HCT116 (cell line): ENCODE measurements around the gene DCUN1D1.

ENCODE experiments used
- EZH2phosphoT487 ChIP-seq: fragments of 200-600 bp; IDR thresholded peaks from 2 replicates; pipeline ENCODE4 v1.6.1; 2018; ENCODE audit warnings: antibody characterized with exemption, borderline replicate concordance
- POLR2A ChIP-seq: IDR thresholded peaks from 2 replicates; pipeline ENCODE4 v1.7.0; 2011; ENCODE audit warnings: borderline replicate concordance; ENCODE audit not compliant: insufficient read depth, insufficient read length; ENCODE audit errors: extremely low read depth
- SRF ChIP-seq: IDR thresholded peaks from 2 replicates; pipeline ENCODE4 v1.6.1; 2012; ENCODE audit warnings: low read depth
- YY1 ChIP-seq: IDR thresholded peaks from 2 replicates; pipeline ENCODE4 v1.6.1; 2011; ENCODE audit warnings: low read length, low read depth, moderate library complexity, mild to moderate bottlenecking; ENCODE audit not compliant: insufficient replicate concordance; ENCODE audit errors: extremely low read depth
- ZNF274 ChIP-seq: fragments of 200-500 bp; sonication (Bioruptor generic); IDR thresholded peaks from 2 replicates; pipeline ENCODE4 v1.6.1; 2014; ENCODE audit warnings: mild to moderate bottlenecking, low read depth, low read length, inconsistent platforms
- TF ChIP-seq, protein P1 (sequence below), 3 experiments: fragments of 200-600 bp in 1 of 3; sonication (generic) in 1 of 3; IDR thresholded peaks in 2 of 3; conservative IDR thresholded peaks in 1 of 3; 2 replicates each; pipeline ENCODE4 v1.5.1; 2012 to 2017; ENCODE audit warnings: low read depth in 2 of 3, low read length in 2 of 3, antibody characterized with exemption in 1 of 3, borderline replicate concordance in 1 of 3, control low read depth in 1 of 3, mild to moderate bottlenecking in 1 of 3, mixed read lengths in 1 of 3, mixed run types in 1 of 3, moderate library complexity in 1 of 3; ENCODE audit not compliant: insufficient read depth in 1 of 3
- TF ChIP-seq, protein P2 (sequence below): IDR thresholded peaks from 2 replicates; pipeline ENCODE4 v1.6.1; 2012; ENCODE audit warnings: low read depth

DNA sequence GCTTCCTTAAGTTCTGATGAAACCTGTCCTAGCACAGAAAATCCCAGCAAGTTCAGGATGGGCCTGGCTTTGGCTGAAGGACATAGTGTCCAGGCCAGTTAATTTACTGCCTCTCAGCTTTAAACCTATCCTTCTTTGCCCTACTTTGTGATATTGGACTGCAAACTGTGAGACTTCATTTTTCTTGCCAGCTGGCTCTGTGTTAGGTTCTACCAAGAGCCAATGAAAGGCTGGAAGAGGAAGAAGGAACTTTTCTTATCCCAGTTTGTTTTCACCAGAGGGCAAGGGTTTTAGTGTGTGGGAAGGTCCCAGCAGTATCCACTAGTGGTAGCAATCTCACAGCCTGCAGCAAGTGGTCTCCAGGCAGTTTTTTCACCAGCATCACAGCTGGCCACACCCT is 18.2 kb downstream of the DCUN1D1 start:
- TF ChIP-seq, protein P1, sequence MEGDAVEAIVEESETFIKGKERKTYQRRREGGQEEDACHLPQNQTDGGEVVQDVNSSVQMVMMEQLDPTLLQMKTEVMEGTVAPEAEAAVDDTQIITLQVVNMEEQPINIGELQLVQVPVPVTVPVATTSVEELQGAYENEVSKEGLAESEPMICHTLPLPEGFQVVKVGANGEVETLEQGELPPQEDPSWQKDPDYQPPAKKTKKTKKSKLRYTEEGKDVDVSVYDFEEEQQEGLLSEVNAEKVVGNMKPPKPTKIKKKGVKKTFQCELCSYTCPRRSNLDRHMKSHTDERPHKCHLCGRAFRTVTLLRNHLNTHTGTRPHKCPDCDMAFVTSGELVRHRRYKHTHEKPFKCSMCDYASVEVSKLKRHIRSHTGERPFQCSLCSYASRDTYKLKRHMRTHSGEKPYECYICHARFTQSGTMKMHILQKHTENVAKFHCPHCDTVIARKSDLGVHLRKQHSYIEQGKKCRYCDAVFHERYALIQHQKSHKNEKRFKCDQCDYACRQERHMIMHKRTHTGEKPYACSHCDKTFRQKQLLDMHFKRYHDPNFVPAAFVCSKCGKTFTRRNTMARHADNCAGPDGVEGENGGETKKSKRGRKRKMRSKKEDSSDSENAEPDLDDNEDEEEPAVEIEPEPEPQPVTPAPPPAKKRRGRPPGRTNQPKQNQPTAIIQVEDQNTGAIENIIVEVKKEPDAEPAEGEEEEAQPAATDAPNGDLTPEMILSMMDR (IDR thresholded peaks at IDR 0.05 in 2 of 3, conservative IDR thresholded peaks at IDR 0.05 in 1 of 3; ENCODE audit: borderline replicate concordance in 1 of 3, insufficient read depth in 1 of 3, low read depth in 2 of 3, low read length in 2 of 3), result no peak
- TF ChIP-seq, protein P2, sequence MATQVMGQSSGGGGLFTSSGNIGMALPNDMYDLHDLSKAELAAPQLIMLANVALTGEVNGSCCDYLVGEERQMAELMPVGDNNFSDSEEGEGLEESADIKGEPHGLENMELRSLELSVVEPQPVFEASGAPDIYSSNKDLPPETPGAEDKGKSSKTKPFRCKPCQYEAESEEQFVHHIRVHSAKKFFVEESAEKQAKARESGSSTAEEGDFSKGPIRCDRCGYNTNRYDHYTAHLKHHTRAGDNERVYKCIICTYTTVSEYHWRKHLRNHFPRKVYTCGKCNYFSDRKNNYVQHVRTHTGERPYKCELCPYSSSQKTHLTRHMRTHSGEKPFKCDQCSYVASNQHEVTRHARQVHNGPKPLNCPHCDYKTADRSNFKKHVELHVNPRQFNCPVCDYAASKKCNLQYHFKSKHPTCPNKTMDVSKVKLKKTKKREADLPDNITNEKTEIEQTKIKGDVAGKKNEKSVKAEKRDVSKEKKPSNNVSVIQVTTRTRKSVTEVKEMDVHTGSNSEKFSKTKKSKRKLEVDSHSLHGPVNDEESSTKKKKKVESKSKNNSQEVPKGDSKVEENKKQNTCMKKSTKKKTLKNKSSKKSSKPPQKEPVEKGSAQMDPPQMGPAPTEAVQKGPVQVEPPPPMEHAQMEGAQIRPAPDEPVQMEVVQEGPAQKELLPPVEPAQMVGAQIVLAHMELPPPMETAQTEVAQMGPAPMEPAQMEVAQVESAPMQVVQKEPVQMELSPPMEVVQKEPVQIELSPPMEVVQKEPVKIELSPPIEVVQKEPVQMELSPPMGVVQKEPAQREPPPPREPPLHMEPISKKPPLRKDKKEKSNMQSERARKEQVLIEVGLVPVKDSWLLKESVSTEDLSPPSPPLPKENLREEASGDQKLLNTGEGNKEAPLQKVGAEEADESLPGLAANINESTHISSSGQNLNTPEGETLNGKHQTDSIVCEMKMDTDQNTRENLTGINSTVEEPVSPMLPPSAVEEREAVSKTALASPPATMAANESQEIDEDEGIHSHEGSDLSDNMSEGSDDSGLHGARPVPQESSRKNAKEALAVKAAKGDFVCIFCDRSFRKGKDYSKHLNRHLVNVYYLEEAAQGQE, result no peak
- TF ChIP-seq YY1 (no peak), EZH2phosphoT487 (no peak), POLR2A (no peak), SRF (no peak), ZNF274 (no peak)
